ENCODE data around the gene CEP135. TPM values are rescaled to one million over a fixed set of nuclear protein-coding genes. Genes with fewer than 3 reads are reported as not detected.
"Not testable (repeated sequence)": the region's sequence is repeated elsewhere in the genome, so short reads cannot be mapped to it uniquely, and the experiment has no call there.

Gene CEP135
- total RNA-seq, 2 experiments from 2014 or later, result 12.5 to 12.9 TPM

DNA sequence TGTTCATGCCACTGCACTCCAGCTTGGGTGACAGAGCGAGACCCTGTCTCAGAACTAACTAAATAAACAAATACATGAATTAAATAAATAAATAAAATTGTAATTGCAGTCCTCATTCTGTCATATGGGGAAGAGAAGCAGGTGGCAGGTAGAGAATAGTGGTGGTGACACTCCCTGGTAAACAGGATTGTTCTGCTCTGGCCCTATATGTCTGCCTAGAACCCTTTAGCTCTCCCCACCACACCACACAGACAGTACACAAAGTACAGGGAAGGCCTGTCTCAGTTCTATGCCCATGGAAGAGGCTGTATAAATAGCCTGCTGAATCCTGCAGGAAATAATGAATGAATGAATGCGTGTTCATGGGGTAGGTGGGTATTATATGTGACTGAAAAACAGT lies 117.7 kb downstream of the CEP135 start:
- Mint-ChIP-seq H3K27ac (no peak overlapping the region), H3K27me3 (peaks cover 8% of the 10 kb centered on the region), H3K9me3 (no peaks in the 10 kb centered on the region), H3K4me1 (ENCODE audit: low read depth) (no peaks in the 10 kb centered on the region), H3K36me3 (ENCODE audit: low read depth) (no peaks in the 10 kb centered on the region), H3K4me3 (no peak overlapping the region)
- TF ChIP-seq, protein P1, sequence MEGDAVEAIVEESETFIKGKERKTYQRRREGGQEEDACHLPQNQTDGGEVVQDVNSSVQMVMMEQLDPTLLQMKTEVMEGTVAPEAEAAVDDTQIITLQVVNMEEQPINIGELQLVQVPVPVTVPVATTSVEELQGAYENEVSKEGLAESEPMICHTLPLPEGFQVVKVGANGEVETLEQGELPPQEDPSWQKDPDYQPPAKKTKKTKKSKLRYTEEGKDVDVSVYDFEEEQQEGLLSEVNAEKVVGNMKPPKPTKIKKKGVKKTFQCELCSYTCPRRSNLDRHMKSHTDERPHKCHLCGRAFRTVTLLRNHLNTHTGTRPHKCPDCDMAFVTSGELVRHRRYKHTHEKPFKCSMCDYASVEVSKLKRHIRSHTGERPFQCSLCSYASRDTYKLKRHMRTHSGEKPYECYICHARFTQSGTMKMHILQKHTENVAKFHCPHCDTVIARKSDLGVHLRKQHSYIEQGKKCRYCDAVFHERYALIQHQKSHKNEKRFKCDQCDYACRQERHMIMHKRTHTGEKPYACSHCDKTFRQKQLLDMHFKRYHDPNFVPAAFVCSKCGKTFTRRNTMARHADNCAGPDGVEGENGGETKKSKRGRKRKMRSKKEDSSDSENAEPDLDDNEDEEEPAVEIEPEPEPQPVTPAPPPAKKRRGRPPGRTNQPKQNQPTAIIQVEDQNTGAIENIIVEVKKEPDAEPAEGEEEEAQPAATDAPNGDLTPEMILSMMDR (IDR thresholded peaks at IDR 0.05), result no peak
- DNase-seq (no peak), ATAC-seq (no peak)
- intact Hi-C loops (cut with micrococcal nuclease), result no loop called here
- ChIA-PET POLR2A (no interaction called here), CTCF (no interaction called here)

DNA sequence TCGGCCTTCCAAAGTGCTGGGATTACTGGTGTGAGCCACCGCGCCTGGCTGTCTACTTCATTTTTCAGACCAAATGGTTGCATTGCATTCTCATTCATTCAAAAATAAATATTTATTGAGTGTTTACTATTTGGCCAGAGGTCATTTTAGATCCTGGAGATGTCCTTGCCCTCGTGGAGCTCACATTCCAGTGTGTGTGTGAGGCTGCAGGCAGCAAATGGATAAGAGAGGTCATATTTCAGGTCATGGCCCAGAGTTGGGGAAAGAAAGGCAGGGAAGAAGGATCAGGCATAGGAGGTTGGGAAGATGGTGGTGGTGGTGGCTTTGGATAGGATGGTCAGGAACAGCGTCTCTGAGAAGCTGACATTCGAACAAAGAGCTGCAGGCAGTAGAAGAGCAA lies 119.1 kb downstream of the CEP135 start:
- no peaks in the 10 kb centered on the region for H3K4me1 Mint-ChIP-seq (ENCODE audit: low read depth)
- DNase-seq (no peak), ATAC-seq (no peak)
- no peaks in the 10 kb centered on the region for H3K9me3 Mint-ChIP-seq
- TF ChIP-seq, protein P1 (IDR thresholded peaks at IDR 0.05), result no peak
- intact Hi-C loops (cut with micrococcal nuclease), result no loop called here
- POLR2A ChIA-PET, result no interaction called here
- H3K27ac Mint-ChIP-seq, result no peak overlapping the region
- CTCF ChIA-PET, result no interaction called here
- no peak overlapping the region for H3K4me3 Mint-ChIP-seq
- H3K36me3 Mint-ChIP-seq (ENCODE audit: low read depth), result no peaks in the 10 kb centered on the region
- H3K27me3 Mint-ChIP-seq, result peaks cover 8% of the 10 kb centered on the region

- H3K4me1 Mint-ChIP-seq (ENCODE audit: low read depth), result not testable (repeated sequence)
Observed at GRCh38 chr4:56072730-56073129, 124.0 kb downstream of the CEP135 start.

DNA sequence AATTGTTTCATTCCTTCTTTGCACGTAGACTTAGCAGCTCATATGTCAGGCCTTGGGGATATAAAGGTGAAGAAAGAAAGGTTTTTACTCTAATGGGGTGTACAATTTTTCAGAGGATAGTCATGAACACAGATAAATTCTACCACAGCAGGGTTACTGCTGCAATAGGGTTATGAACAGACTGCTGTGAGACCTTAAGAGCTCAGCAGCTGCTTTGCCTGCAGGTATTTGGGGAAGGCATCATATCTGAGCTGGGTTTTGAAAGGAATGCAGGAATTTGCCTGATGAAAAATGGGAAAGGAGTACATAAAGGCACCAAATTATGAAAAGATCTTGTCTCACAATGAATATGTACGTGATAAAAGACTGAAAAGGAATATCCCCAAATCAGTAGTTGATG lies 128.9 kb downstream of the CEP135 start:
- no peaks in the 10 kb centered on the region for H3K9me3 Mint-ChIP-seq
- H3K4me3 Mint-ChIP-seq, result no peak overlapping the region
- DNase-seq (no peak), ATAC-seq (no peak)
- H3K4me1 Mint-ChIP-seq (ENCODE audit: low read depth), result no peaks in the 10 kb centered on the region
- no peak overlapping the region for H3K27ac Mint-ChIP-seq
- intact Hi-C loops (cut with micrococcal nuclease), result no loop called here
- TF ChIP-seq, protein P1 (IDR thresholded peaks at IDR 0.05), result no peak
- H3K36me3 Mint-ChIP-seq (ENCODE audit: low read depth), result no peaks in the 10 kb centered on the region
- H3K27me3 Mint-ChIP-seq, result peaks cover 3% of the 10 kb centered on the region
- CTCF ChIA-PET, result no interaction called here
- POLR2A ChIA-PET, result no interaction called here

More at GRCh38 chr4:56072730-56073129, 124.0 kb downstream of the CEP135 start:
- H3K27ac Mint-ChIP-seq; H3K27me3 Mint-ChIP-seq; H3K36me3 Mint-ChIP-seq (ENCODE audit: low read depth); H3K4me3 Mint-ChIP-seq; POLR2A ChIA-PET; ATAC-seq; intact Hi-C loops (cut with micrococcal nuclease); DNase-seq; H3K9me3 Mint-ChIP-seq; CTCF ChIA-PET: not testable (repeated sequence)

DNA sequence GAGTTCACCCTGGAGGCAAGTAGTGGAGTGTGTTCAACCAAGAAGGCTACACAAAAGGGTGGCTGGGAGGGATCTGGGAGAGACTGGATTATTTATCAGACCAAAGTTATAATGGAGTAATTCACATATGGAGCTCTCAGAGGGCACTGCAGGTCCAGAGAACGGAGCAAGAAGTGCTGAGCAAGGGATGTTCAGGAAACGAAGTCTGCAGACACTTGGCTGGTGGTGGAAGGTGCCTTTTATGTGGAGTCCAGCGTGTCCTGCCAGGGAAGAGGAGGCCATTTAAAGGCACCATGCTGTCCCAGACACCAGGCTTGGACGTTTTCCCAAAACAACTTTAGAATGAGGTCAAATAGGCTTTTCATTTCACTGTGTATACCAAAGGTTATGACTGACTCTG lies 130.1 kb downstream of the CEP135 start:
- H3K4me1 Mint-ChIP-seq (ENCODE audit: low read depth), result no peaks in the 10 kb centered on the region

More for the DNA sequence above, 130.1 kb downstream of the CEP135 start:
- intact Hi-C loops (cut with micrococcal nuclease), result no loop called here
- H3K9me3 Mint-ChIP-seq, result no peaks in the 10 kb centered on the region
- ChIA-PET POLR2A (no interaction called here), CTCF (no interaction called here)
- H3K27ac Mint-ChIP-seq, result no peak overlapping the region
- TF ChIP-seq, protein P1 (IDR thresholded peaks at IDR 0.05), result no peak
- ATAC-seq (no peak), DNase-seq (no peak)
- H3K27me3 Mint-ChIP-seq, result peaks cover 3% of the 10 kb centered on the region
- no peak overlapping the region for H3K4me3 Mint-ChIP-seq
- H3K36me3 Mint-ChIP-seq (ENCODE audit: low read depth), result no peaks in the 10 kb centered on the region

All from activated CD8-positive, alpha-beta T cell treated with anti-CD3 and anti-CD28 coated beads for 36 hours (primary cell).